Measurements from ENCODE around the gene SRPK3.

DNA sequence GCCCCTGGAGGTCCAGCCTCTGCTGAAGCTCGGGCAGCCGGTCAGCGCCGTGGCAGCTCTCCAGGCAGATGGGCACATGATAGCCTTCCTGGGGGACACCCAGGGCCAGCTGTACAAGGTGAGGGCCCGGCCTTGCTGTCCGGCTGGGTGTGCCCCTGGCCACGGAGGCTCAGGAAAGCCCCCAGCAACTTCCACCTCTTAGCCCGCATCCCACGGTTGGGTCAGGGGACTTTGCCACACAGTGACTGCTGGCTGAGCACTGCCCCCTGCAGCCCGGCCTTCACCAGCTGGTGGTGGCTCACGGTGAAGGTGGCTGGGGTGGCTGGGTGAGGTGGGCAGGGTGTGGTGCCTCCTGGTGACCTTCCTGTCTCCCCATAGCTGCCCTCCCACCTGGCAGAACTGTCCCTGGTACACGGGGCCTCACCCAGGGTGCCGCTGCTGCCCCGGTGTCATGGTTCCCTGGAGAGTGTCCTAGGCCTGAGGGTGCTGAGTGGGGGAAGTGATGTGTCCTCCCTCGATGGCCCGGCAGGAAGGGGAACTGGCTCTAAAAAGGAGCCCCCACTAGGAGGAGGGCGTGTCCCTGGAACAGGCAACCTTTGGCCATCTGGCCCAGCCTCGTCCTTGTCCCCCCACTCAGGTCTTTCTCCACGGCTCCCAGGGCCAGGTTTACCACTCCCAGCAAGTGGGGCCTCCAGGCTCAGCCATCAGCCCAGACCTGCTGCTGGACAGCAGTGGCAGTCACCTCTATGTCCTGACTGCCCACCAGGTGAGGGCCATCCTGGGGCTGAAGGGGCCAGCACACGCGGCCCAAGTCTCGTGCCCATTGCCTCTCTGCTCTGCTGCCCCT, 12.3 kb upstream of the SRPK3 start:
- TF ChIP-seq RAD21 (IDR thresholded peaks at IDR 0.05; ENCODE audit: low read depth) (no peak; the same call in 1 of the 2 replicates), EP300 (IDR thresholded peaks at IDR 0.05; ENCODE audit: borderline replicate concordance) (no peak), NFIC (IDR thresholded peaks at IDR 0.05) (no peak), REST (IDR thresholded peaks at IDR 0.05; ENCODE audit: low read depth) (no peak), FOXM1 (IDR thresholded peaks at IDR 0.05; ENCODE audit: borderline replicate concordance, low read depth) (no peak)
